HepG2 (cell line): Measurements from ENCODE around the gene ANKRD65. TPM values are rescaled to one million over a fixed set of nuclear protein-coding genes. Genes with fewer than 3 reads are reported as not detected.

Source experiments
- AKNA ChIP-seq: sonication (generic); formaldehyde crosslinking; IDR thresholded peaks from 2 replicates; pipeline ENCODE4 v1.4.0; 2020; ENCODE audit warnings: missing genetic modification reagents, borderline replicate concordance
- ELF1 ChIP-seq: sonication (generic); formaldehyde crosslinking; IDR thresholded peaks from 2 replicates; pipeline ENCODE4 v1.4.0; 2020; ENCODE audit warnings: missing genetic modification reagents
- FOXA3 ChIP-seq: IDR thresholded peaks from 2 replicates; pipeline ENCODE4 v1.6.1; 2016; ENCODE audit warnings: missing genetic modification reagents, missing compliant biosample characterization
- FOXP1 ChIP-seq, 2 experiments: fragments of 450-650 bp in 1 of 2; IDR thresholded peaks; 2 replicates each; pipeline ENCODE4 v1.6.1; 2017 to 2018; ENCODE audit warnings: antibody characterized with exemption in 1 of 2
- KLF11 ChIP-seq: IDR thresholded peaks from 2 replicates; pipeline ENCODE4 v1.6.1; 2016; ENCODE audit warnings: missing compliant biosample characterization
- REXO4 ChIP-seq: sonication (generic); formaldehyde crosslinking; IDR thresholded peaks from 2 replicates; pipeline ENCODE4 v1.8.0; 2022; ENCODE audit warnings: missing genetic modification reagents, mild to moderate bottlenecking, borderline replicate concordance
- RFX5 ChIP-seq: IDR thresholded peaks from 2 replicates; pipeline ENCODE4 v1.6.1; 2011; ENCODE audit warnings: low read depth, low read length, improper control_type of control experiment
- RXRA ChIP-seq: sonication (generic); formaldehyde crosslinking; IDR thresholded peaks from 2 replicates; pipeline ENCODE4 v1.5.1; 2020; ENCODE audit warnings: missing genetic modification reagents
- SOX6 ChIP-seq, 2 experiments: fragments of 450-650 bp in 1 of 2; sonication (generic) in 1 of 2; formaldehyde crosslinking in 1 of 2; IDR thresholded peaks; 2 replicates each; pipeline versions ENCODE4 v1.4.0 to v1.6.1; 2017 to 2020; ENCODE audit warnings: antibody characterized with exemption in 1 of 2, mild to moderate bottlenecking in 1 of 2, missing genetic modification reagents in 1 of 2
- SP4 ChIP-seq: sonication (generic); formaldehyde crosslinking; IDR thresholded peaks from 2 replicates; pipeline ENCODE4 v1.8.1; 2023; ENCODE audit warnings: mild to moderate bottlenecking, missing genetic modification reagents
- TAF15 ChIP-seq: fragments of 200-400 bp; formaldehyde crosslinking; IDR thresholded peaks from one replicate; pipeline ENCODE4 v1.6.1; 2018; ENCODE audit warnings: mild to moderate bottlenecking, low read depth, low read length; ENCODE audit not compliant: poor library complexity, severe bottlenecking
- ZBED4 ChIP-seq: sonication (generic); formaldehyde crosslinking; IDR thresholded peaks from 2 replicates; pipeline ENCODE4 v1.4.0; 2020; ENCODE audit warnings: missing genetic modification reagents, borderline replicate concordance
- ZNF12 ChIP-seq: sonication (generic); formaldehyde crosslinking; IDR thresholded peaks from 2 replicates; pipeline ENCODE4 v1.5.0; 2020; ENCODE audit warnings: missing genetic modification reagents
- ZNF124 ChIP-seq: sonication (generic); formaldehyde crosslinking; IDR thresholded peaks from 2 replicates; pipeline ENCODE4 v1.4.0; 2020; ENCODE audit warnings: missing genetic modification reagents
- ZNF446 ChIP-seq: sonication (generic); formaldehyde crosslinking; IDR thresholded peaks from 2 replicates; pipeline ENCODE4 v1.5.0; 2020; ENCODE audit warnings: mild to moderate bottlenecking, missing genetic modification reagents
- ZNF460 ChIP-seq: sonication (generic); formaldehyde crosslinking; IDR thresholded peaks from 2 replicates; pipeline ENCODE4 v1.5.1; 2020; ENCODE audit warnings: missing genetic modification reagents, mild to moderate bottlenecking, borderline replicate concordance
- ZNF562 ChIP-seq: sonication (generic); formaldehyde crosslinking; IDR thresholded peaks from 2 replicates; pipeline ENCODE4 v1.8.0; 2022; ENCODE audit warnings: missing genetic modification reagents, borderline replicate concordance
- ZNF605 ChIP-seq: sonication (generic); formaldehyde crosslinking; IDR thresholded peaks from 2 replicates; pipeline ENCODE4 v1.8.0; 2022; ENCODE audit warnings: mild to moderate bottlenecking, missing genetic modification reagents
- ZNF660 ChIP-seq: sonication (generic); formaldehyde crosslinking; IDR thresholded peaks from 2 replicates; pipeline ENCODE4 v1.5.1; 2020; ENCODE audit warnings: mild to moderate bottlenecking, low read depth, missing genetic modification reagents, borderline replicate concordance
- ZNF746 ChIP-seq: sonication (generic); formaldehyde crosslinking; IDR thresholded peaks from 2 replicates; pipeline ENCODE4 v1.8.0; 2022; ENCODE audit warnings: mild to moderate bottlenecking, missing genetic modification reagents
- polyA plus RNA-seq, 8 experiments: library from polyadenylated mRNA; depleted of rRNA in 3 of 8; stranded (reverse) in 7 of 8; unstranded in 1 of 8; fragments of >200 nt; fragmentation: Illumina TruSeq in 4 of 8; extraction: Trizol in 4 of 8; gene quantifications; 2 replicates each; pipeline versions ENCODE4 v1.2.1 to v1.2.3, GENCODE V29; 2011 to 2016; ENCODE audit warnings: low read depth in 4 of 8, missing spikeins in 1 of 8, mixed read lengths in 1 of 8; ENCODE audit not compliant: insufficient read depth in 1 of 8
- total RNA-seq, 5 experiments: library from RNA; depleted of rRNA; stranded (reverse); fragments of >200 nt; fragmentation: Illumina TruSeq; extraction: Trizol; gene quantifications; 2 replicates each; pipeline ENCODE4 v1.2.3, GENCODE V29; 2016; ENCODE audit warnings: low read depth in 1 of 5
- TF ChIP-seq, protein P1 (sequence below): sonication (generic); formaldehyde crosslinking; IDR thresholded peaks from 2 replicates; pipeline ENCODE4 v1.8.1; 2023; ENCODE audit warnings: mild to moderate bottlenecking, missing genetic modification reagents, borderline replicate concordance

Gene ANKRD65
- total and polyA plus RNA-seq, 2 of the 13 experiments (the other 11 are each of a cell fraction or from before 2014, with no cell fraction given) = 12.1 to 30.1 TPM

DNA sequence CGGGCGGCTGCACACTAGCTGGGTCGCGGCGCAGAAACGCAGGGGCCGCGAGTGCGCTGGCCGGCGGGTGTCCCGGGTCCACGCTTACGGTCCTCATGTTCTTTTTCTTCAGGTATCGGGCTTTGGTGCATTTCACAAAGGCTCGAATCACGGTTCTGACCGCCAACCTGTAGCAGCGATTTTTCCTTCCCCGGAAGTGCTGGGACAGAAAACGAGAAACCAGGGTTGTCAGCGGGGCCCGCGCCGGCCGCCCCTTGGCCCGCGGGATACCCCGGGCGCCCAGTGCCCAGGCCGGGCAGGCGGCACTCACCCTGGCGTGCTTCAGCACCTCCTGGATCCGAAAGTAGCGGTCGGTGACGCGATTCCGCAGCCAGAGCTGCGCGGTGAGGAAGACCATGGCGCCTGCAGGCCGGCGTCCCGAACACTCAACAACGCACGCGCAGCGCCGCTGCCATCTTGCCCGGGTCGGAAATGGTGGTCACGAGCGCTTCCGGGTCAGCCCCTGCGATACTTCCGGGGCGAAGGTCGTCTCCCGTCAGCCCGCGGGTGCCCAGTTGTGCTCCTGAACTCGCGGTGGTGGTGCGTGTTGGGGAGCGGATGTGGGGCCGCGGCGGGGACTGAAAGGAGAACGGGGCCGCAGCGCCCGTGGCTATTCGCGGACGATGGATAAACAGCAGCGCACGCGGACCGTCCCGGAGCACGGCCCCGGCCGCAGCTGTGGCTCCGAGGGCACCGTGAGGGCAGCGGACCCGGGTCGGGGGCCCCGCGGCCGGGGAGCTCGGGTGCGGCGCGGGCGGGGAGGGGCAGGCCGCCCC is 14.0 kb downstream of the ANKRD65 start, which contains the start of gene MRPL20 (continued):
- TF ChIP-seq TAF15 (no peak), ZNF446 (CRISPR knock-in tag) (no peak), KLF11 (CRISPR knock-in tag) (no peak; the same call in 1 of the 2 replicates), REXO4 (no peak), ZNF12 (peak; percentile 78), AKNA (CRISPR knock-in tag) (no peak), ZNF605 (CRISPR knock-in tag) (peak; percentile 87), FOXP1 (IDR thresholded peaks at IDR 0.05) (no peak), FOXP1 (CRISPR knock-in tag; IDR thresholded peaks at IDR 0.05) (peak; percentile 46; the same call in 1 of the 2 replicates), ELF1 (CRISPR knock-in tag) (peak; percentile 95), RXRA (CRISPR knock-in tag) (peak; percentile 88), ZNF660 (no peak), ZNF124 (CRISPR knock-in tag) (peak; percentile 92), SOX6 (IDR thresholded peaks at IDR 0.05) (no peak), SOX6 (CRISPR knock-in tag; IDR thresholded peaks at IDR 0.05) (peak; percentile 72), RFX5 (no peak), SP4 (CRISPR knock-in tag) (peak; percentile 48), ZNF460 (CRISPR knock-in tag) (no peak; the same call in 1 of the 2 replicates), FOXA3 (CRISPR knock-in tag) (peak; percentile 78), ZBED4 (CRISPR knock-in tag) (0 out of 2 replicates have a peak, but pooled peaks have one; percentile 58), ZNF746 (CRISPR knock-in tag) (0 out of 2 replicates have a peak, but pooled peaks have one; percentile 50), ZNF562 (CRISPR knock-in tag) (no peak)
- TF ChIP-seq, protein P1, sequence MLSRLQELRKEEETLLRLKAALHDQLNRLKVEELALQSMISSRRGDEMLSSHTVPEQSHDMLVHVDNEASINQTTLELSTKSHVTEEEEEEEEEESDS (CRISPR knock-in tag) = no peak
